Panc1 (cell line): Measurements from ENCODE around the gene ITGA8. TPM values are rescaled to one million over a fixed set of nuclear protein-coding genes. Genes with fewer than 3 reads are reported as not detected.

ENCODE experiments used
- ATAC-seq: fragments of 200-7000 bp; cut with Tn5 transposase; 2 replicates; pipeline ENCODE4 v1.9.1; 2020; ENCODE audit warnings: mild to moderate bottlenecking, moderate library complexity
- BruUV-seq: library from RNA; stranded (reverse); fragments of 400-500 nt; replicated peaks from 2 replicates; lab custom pipeline; 2021; lab: Mats Ljungman, UMichigan
- CTCF ChIA-PET: fragments of 300-600 bp; sonication (Branson Sonifier 250); formaldehyde crosslinking; loops from one replicate; lab custom pipeline; 2022; ENCODE audit warnings: antibody characterized with exemption; lab: Charles Lee
- POLR2A ChIA-PET: fragments of 300-600 bp; sonication (Branson Sonifier 250); formaldehyde crosslinking; loops from one replicate; lab custom pipeline; 2022; ENCODE audit warnings: antibody characterized with exemption; lab: Charles Lee
- DNase-seq: peaks from one replicate; pipeline ENCODE4 v3.0.0-alpha.2; 2010; ENCODE audit warnings: low read depth, low spot score
- H3K27ac ChIP-seq: 2 replicates; pipeline ENCODE4 v1.5.1; 2011; ENCODE audit warnings: mild to moderate bottlenecking, low read length, inconsistent platforms
- H3K27me3 ChIP-seq: fragments of 200-500 bp; sonication (Bioruptor generic); 2 replicates; pipeline ENCODE4 v1.6.0; 2014; ENCODE audit warnings: low read length, inconsistent platforms; ENCODE audit not compliant: control insufficient read depth, insufficient read depth
- H3K36me3 ChIP-seq: fragments of 200-500 bp; sonication (Bioruptor generic); 2 replicates; pipeline ENCODE4 v1.5.1; 2014; ENCODE audit warnings: inconsistent platforms, mild to moderate bottlenecking, low read length, moderate library complexity; ENCODE audit not compliant: control insufficient read depth, insufficient read depth
- H3K4me1 ChIP-seq: 2 replicates; pipeline ENCODE4 v1.5.1; 2011; ENCODE audit warnings: inconsistent platforms, mild to moderate bottlenecking, low read length, moderate library complexity; ENCODE audit not compliant: control insufficient read depth, insufficient read depth
- H3K4me3 ChIP-seq, 2 experiments: 2 replicates each; pipeline ENCODE4 v1.5.1; 2011 to 2012; ENCODE audit warnings: low read depth in 2 of 2, low read length in 2 of 2, mild to moderate bottlenecking in 2 of 2, inconsistent platforms in 1 of 2, moderate library complexity in 1 of 2
- H3K9me3 ChIP-seq: fragments of 200-500 bp; sonication (Bioruptor generic); 2 replicates; pipeline ENCODE4 v1.5.1; 2014; ENCODE audit warnings: low read depth, mild to moderate bottlenecking, inconsistent platforms, low read length, moderate library complexity; ENCODE audit not compliant: control insufficient read depth, insufficient read depth
- CTCF ChIP-seq: fragments of 450-650 bp; IDR thresholded peaks from 2 replicates; pipeline ENCODE4 v1.5.1; 2017; ENCODE audit warnings: mild to moderate bottlenecking
- POLR2AphosphoS5 ChIP-seq: IDR thresholded peaks from 2 replicates; pipeline ENCODE4 v1.6.1; 2012; ENCODE audit warnings: mild to moderate bottlenecking, low read depth, low read length, moderate library complexity
- REST ChIP-seq, 2 experiments: IDR thresholded peaks; 2 replicates each; pipeline ENCODE4 v1.6.1; 2011 to 2012; ENCODE audit warnings: low read depth in 2 of 2, control low read depth in 1 of 2, low read length in 1 of 2, mild to moderate bottlenecking in 1 of 2, moderate library complexity in 1 of 2; ENCODE audit not compliant: insufficient read depth in 1 of 2
- SIN3A ChIP-seq: IDR thresholded peaks from 2 replicates; pipeline ENCODE4 v1.6.1; 2012; ENCODE audit warnings: low read depth, mild to moderate bottlenecking, low read length, moderate library complexity, borderline replicate concordance; ENCODE audit not compliant: insufficient read depth
- TCF7L2 ChIP-seq: IDR thresholded peaks from 2 replicates; pipeline ENCODE4 v1.6.1; 2011; ENCODE audit warnings: mild to moderate bottlenecking, low read depth, low read length, inconsistent platforms
- in situ Hi-C: cut with HindIII; loops from 2 replicates; pipeline ENCODE4 v1.10.0; 2016; ENCODE audit warnings: low sequenced_read_pairs, low pct_unique_long_range_greater_than_20kb
- intact Hi-C: fragments of 100-400 bp; cut with micrococcal nuclease; formaldehyde crosslinking; loops from one replicate; pipeline ENCODE4 v1.10.0; 2022; ENCODE audit not compliant: unreplicated experiment
- total RNA-seq: library from RNA; stranded (reverse); gene quantifications from one replicate; pipeline ENCODE4 v1.2.1, GENCODE V29; 2021; ENCODE audit not compliant: unreplicated experiment

The ITGA8 gene
- total RNA-seq, 1 experiment from 2014 or later: 0.18 TPM

- no peak for DNase-seq
- TF ChIP-seq POLR2AphosphoS5 (no peak), SIN3A (no peak), TCF7L2 (no peak), REST (IDR thresholded peaks at IDR 0.05; ENCODE audit: insufficient read depth in 1 of 2, low read depth in 2 of 2, low read length in 1 of 2) (no peak), CTCF (no peak)
- no peak for ATAC-seq
- ChIA-PET CTCF (interaction anchor here (0.7 kb wide), 1 partner anchor 1087 kb away, joined by 5 read pairs; no protein-coding TSS in a partner anchor), POLR2A (no interaction called here)
- in situ Hi-C loops (no loop called here), intact Hi-C loops (no loop called here)
- Histone ChIP-seq H3K9me3 (no peaks in the 10 kb centered on the region), H3K36me3 (no peaks in the 10 kb centered on the region), H3K4me1 (no peaks in the 10 kb centered on the region), H3K27me3 (peaks cover 13% of the 10 kb centered on the region; the same call in 1 of the 2 replicates), H3K27ac (no peak overlapping the region), H3K4me3 (no peak overlapping the region)
- BruUV-seq: no TSS peak
Measured at GRCh38 chr10:15531927-15532722, 187.6 kb downstream of the ITGA8 start.

GRCh38 chr10:15528859-15529239 lies 190.9 kb downstream of the ITGA8 start:
- ATAC-seq: no peak
- intact Hi-C loops: no loop called here
- POLR2A ChIA-PET: no interaction called here

More at GRCh38 chr10:15528859-15529239, 190.9 kb downstream of the ITGA8 start:
- Histone ChIP-seq H3K36me3 (no peaks in the 10 kb centered on the region), H3K4me3 (no peak overlapping the region), H3K9me3 (no peaks in the 10 kb centered on the region), H3K27ac (no peak overlapping the region), H3K27me3 (peaks cover 7% of the 10 kb centered on the region; the same call in 1 of the 2 replicates), H3K4me1 (no peaks in the 10 kb centered on the region)
- BruUV-seq: no TSS peak
- in situ Hi-C loops: no loop called here
- CTCF ChIA-PET: no interaction called here
- TF ChIP-seq REST (IDR thresholded peaks at IDR 0.05; ENCODE audit: insufficient read depth in 1 of 2, low read depth in 2 of 2, low read length in 1 of 2) (no peak), TCF7L2 (no peak), POLR2AphosphoS5 (no peak), CTCF (no peak), SIN3A (no peak)
- no peak for DNase-seq
